Activated naive CD8-positive, alpha-beta T cell treated with anti-CD3 and anti-CD28 coated beads, Interleukin-2, amount 10 ng/mL, durations not matched to agents 7 days and 5 days (primary cell): ENCODE results near the gene WDR38. TPM values are rescaled to one million over a fixed set of nuclear protein-coding genes. Genes with fewer than 3 reads are reported as not detected.

Experiments
- ATAC-seq: fragments of 150-1000 bp; cut with Tn5 transposase; one replicate; pipeline ENCODE4 v1.10.0; 2021; ENCODE audit warnings: low read depth, moderate library complexity
- POLR2A ChIA-PET: fragments of 350-600 bp; sonication (Branson Sonifier 250); formaldehyde crosslinking; loops from one replicate; lab custom pipeline; 2021; ENCODE audit warnings: antibody characterized with exemption; lab: Charles Lee
- DNase-seq: peaks from one replicate; pipeline ENCODE4 v3.0.0; 2021
- H3K27ac Mint-ChIP-seq: one replicate; pipeline ENCODE4 v1.8.0; 2022; ENCODE audit warnings: mild to moderate bottlenecking, mixed read lengths
- H3K27me3 Mint-ChIP-seq: one replicate; pipeline ENCODE4 v1.8.0; 2022; ENCODE audit warnings: mild to moderate bottlenecking, moderate library complexity, mixed read lengths
- H3K36me3 Mint-ChIP-seq: one replicate; pipeline ENCODE4 v1.8.0; 2021; ENCODE audit warnings: mild to moderate bottlenecking, mixed read lengths
- H3K4me1 Mint-ChIP-seq: one replicate; pipeline ENCODE4 v1.8.0; 2021; ENCODE audit warnings: mixed read lengths
- H3K4me3 Mint-ChIP-seq: one replicate; pipeline ENCODE4 v1.8.0; 2022; ENCODE audit warnings: mild to moderate bottlenecking, moderate library complexity, mixed read lengths
- H3K9me3 Mint-ChIP-seq: one replicate; pipeline ENCODE4 v1.8.0; 2021; ENCODE audit warnings: mixed read lengths
- total RNA-seq, 2 experiments: library from RNA; stranded (reverse); gene quantifications; one replicate each; pipeline ENCODE4 v1.2.3, GENCODE V29; 2021

WDR38 gene
- total RNA-seq, 2 experiments from 2014 or later = not detected

- Mint-ChIP-seq H3K4me3 (no peak overlapping the region), H3K36me3 (peaks cover 28% of the 10 kb centered on the region), H3K4me1 (no peaks in the 10 kb centered on the region), H3K27me3 (no peaks in the 10 kb centered on the region), H3K9me3 (no peaks in the 10 kb centered on the region), H3K27ac (no peak overlapping the region)
- POLR2A ChIA-PET = no interaction called here
- ATAC-seq = no peak
- no peak for DNase-seq
Measured at GRCh38 chr9:124884376-124884775, 31.1 kb downstream of the WDR38 start.

- H3K36me3 Mint-ChIP-seq = peaks cover 34% of the 10 kb centered on the region
- no peaks in the 10 kb centered on the region for H3K27me3 Mint-ChIP-seq
- H3K27ac Mint-ChIP-seq = no peak overlapping the region
- DNase-seq = no peak
- H3K9me3 Mint-ChIP-seq = no peaks in the 10 kb centered on the region
- no peak for ATAC-seq
- no peaks in the 10 kb centered on the region for H3K4me1 Mint-ChIP-seq
- no peak overlapping the region for H3K4me3 Mint-ChIP-seq
- POLR2A ChIA-PET = interaction anchor here (2.4 kb wide), 1 partner anchor 16 kb away, joined by 6 read pairs; no protein-coding TSS in a partner anchor
Measured at GRCh38 chr9:124885551-124885950, 32.3 kb downstream of the WDR38 start.

- DNase-seq (no peak), ATAC-seq (no peak)
- H3K27me3 Mint-ChIP-seq = no peaks in the 10 kb centered on the region
- H3K36me3 Mint-ChIP-seq = peaks cover 35% of the 10 kb centered on the region
- no peak overlapping the region for H3K4me3 Mint-ChIP-seq
- no peaks in the 10 kb centered on the region for H3K9me3 Mint-ChIP-seq
- no peaks in the 10 kb centered on the region for H3K4me1 Mint-ChIP-seq
- no peak overlapping the region for H3K27ac Mint-ChIP-seq
- POLR2A ChIA-PET = interaction anchor here (2.4 kb wide), 1 partner anchor 17 kb away, joined by 6 read pairs; no protein-coding TSS in a partner anchor
Measured at GRCh38 chr9:124886461-124886860, 33.2 kb downstream of the WDR38 start.

- Mint-ChIP-seq H3K27ac (peak overlapping the region; percentile 43), H3K4me3 (no peak overlapping the region), H3K4me1 (no peaks in the 10 kb centered on the region), H3K27me3 (no peaks in the 10 kb centered on the region), H3K9me3 (no peaks in the 10 kb centered on the region), H3K36me3 (peaks cover 35% of the 10 kb centered on the region)
- POLR2A ChIA-PET = interaction anchor here (2.4 kb wide), 1 partner anchor 17 kb away, joined by 6 read pairs; no protein-coding TSS in a partner anchor
- ATAC-seq (no peak), DNase-seq (no peak)
Measured at GRCh38 chr9:124886866-124887492, 33.7 kb downstream of the WDR38 start.

GRCh38 chr9:124887832-124888231 lies 34.6 kb downstream of the WDR38 start:
- no peaks in the 10 kb centered on the region for H3K9me3 Mint-ChIP-seq
- no peaks in the 10 kb centered on the region for H3K27me3 Mint-ChIP-seq
- no peak overlapping the region for H3K4me3 Mint-ChIP-seq
- POLR2A ChIA-PET = interaction anchor here (2.4 kb wide), 1 partner anchor 18 kb away, joined by 6 read pairs; no protein-coding TSS in a partner anchor
- DNase-seq (no peak), ATAC-seq (no peak)
- no peak overlapping the region for H3K27ac Mint-ChIP-seq
- H3K36me3 Mint-ChIP-seq = peaks cover 35% of the 10 kb centered on the region
- H3K4me1 Mint-ChIP-seq = no peaks in the 10 kb centered on the region

- Mint-ChIP-seq H3K9me3 (no peaks in the 10 kb centered on the region), H3K4me1 (no peaks in the 10 kb centered on the region), H3K27me3 (no peaks in the 10 kb centered on the region), H3K27ac (no peak overlapping the region), H3K36me3 (peaks cover 37% of the 10 kb centered on the region), H3K4me3 (no peak overlapping the region)
- no peak for ATAC-seq
- DNase-seq = no peak
- POLR2A ChIA-PET = no interaction called here
Measured at GRCh38 chr9:124889006-124889405, 35.7 kb downstream of the WDR38 start.

GRCh38 chr9:124890179-124890578 lies 36.9 kb downstream of the WDR38 start:
- DNase-seq (no peak), ATAC-seq (no peak)
- Mint-ChIP-seq H3K36me3 (peaks cover 44% of the 10 kb centered on the region), H3K27me3 (no peaks in the 10 kb centered on the region), H3K27ac (no peak overlapping the region), H3K4me3 (no peak overlapping the region), H3K4me1 (peaks cover 7% of the 10 kb centered on the region), H3K9me3 (no peaks in the 10 kb centered on the region)
- POLR2A ChIA-PET = interaction anchor here (1.3 kb wide), 1 partner anchor 28 kb away, joined by 3 read pairs; the partner anchor contains the start of genes ARPC5L and RPL35

GRCh38 chr9:124894035-124894740 lies 40.9 kb downstream of the WDR38 start:
- POLR2A ChIA-PET = interaction anchor here (3.1 kb wide), 1 partner anchor 33 kb away, joined by 14 read pairs; the partner anchor contains the start of genes ARPC5L and RPL35
- H3K36me3 Mint-ChIP-seq = peaks cover 46% of the 10 kb centered on the region
- DNase-seq (no peak), ATAC-seq (no peak)
- no peak overlapping the region for H3K4me3 Mint-ChIP-seq
- peaks cover 12% of the 10 kb centered on the region for H3K4me1 Mint-ChIP-seq
- no peak overlapping the region for H3K27ac Mint-ChIP-seq
- no peaks in the 10 kb centered on the region for H3K9me3 Mint-ChIP-seq
- no peaks in the 10 kb centered on the region for H3K27me3 Mint-ChIP-seq

GRCh38 chr9:124894741-124895170 lies 41.5 kb downstream of the WDR38 start:
- peak; percentile 77 for ATAC-seq

GRCh38 chr9:124897570-124898460 lies 44.6 kb downstream of the WDR38 start:
- ATAC-seq = no peak
- DNase-seq = no peak
- H3K27me3 Mint-ChIP-seq = no peaks in the 10 kb centered on the region
- no peaks in the 10 kb centered on the region for H3K9me3 Mint-ChIP-seq
- H3K27ac Mint-ChIP-seq = no peak overlapping the region
- POLR2A ChIA-PET = no interaction called here
- no peak overlapping the region for H3K4me3 Mint-ChIP-seq
- H3K4me1 Mint-ChIP-seq = peaks cover 12% of the 10 kb centered on the region
- H3K36me3 Mint-ChIP-seq = peaks cover 46% of the 10 kb centered on the region

More at GRCh38 chr9:124894741-124895170, 41.5 kb downstream of the WDR38 start:
- Mint-ChIP-seq H3K9me3 (no peaks in the 10 kb centered on the region), H3K4me1 (peaks cover 12% of the 10 kb centered on the region), H3K27ac (peak overlapping the region; percentile 44), H3K36me3 (peaks cover 41% of the 10 kb centered on the region), H3K27me3 (no peaks in the 10 kb centered on the region), H3K4me3 (no peak overlapping the region)
- DNase-seq = no peak
- POLR2A ChIA-PET = interaction anchor here (3.1 kb wide), 1 partner anchor 33 kb away, joined by 14 read pairs; the partner anchor contains the start of genes ARPC5L and RPL35

GRCh38 chr9:124899845-124900244 lies 46.6 kb downstream of the WDR38 start:
- H3K4me3 Mint-ChIP-seq = no peak overlapping the region
- POLR2A ChIA-PET = no interaction called here
- H3K9me3 Mint-ChIP-seq = no peaks in the 10 kb centered on the region
- peaks cover 38% of the 10 kb centered on the region for H3K36me3 Mint-ChIP-seq
- DNase-seq (no peak), ATAC-seq (no peak)
- no peaks in the 10 kb centered on the region for H3K27me3 Mint-ChIP-seq
- H3K4me1 Mint-ChIP-seq = peaks cover 7% of the 10 kb centered on the region
- no peak overlapping the region for H3K27ac Mint-ChIP-seq

- DNase-seq (no peak), ATAC-seq (no peak)
- H3K27ac Mint-ChIP-seq = no peak overlapping the region
- peaks cover 35% of the 10 kb centered on the region for H3K36me3 Mint-ChIP-seq
- H3K4me3 Mint-ChIP-seq = no peak overlapping the region
- H3K4me1 Mint-ChIP-seq = no peaks in the 10 kb centered on the region
- no peaks in the 10 kb centered on the region for H3K9me3 Mint-ChIP-seq
- POLR2A ChIA-PET = no interaction called here
- H3K27me3 Mint-ChIP-seq = no peaks in the 10 kb centered on the region
Measured at GRCh38 chr9:124906966-124907365, 53.7 kb downstream of the WDR38 start.
